ENCODE measurements around the gene HS6ST2. TPM values are rescaled to one million over a fixed set of nuclear protein-coding genes. Genes with fewer than 3 reads are reported as not detected.
A peak's percentile ranks its signal among the peaks of the same experiment; 100 is the strongest.

HS6ST2 gene
- polyA plus RNA-seq, 1 donor (not counting 4 experiments of a cell fraction or from before 2014, with no cell fraction given): 0.43 TPM

DNA sequence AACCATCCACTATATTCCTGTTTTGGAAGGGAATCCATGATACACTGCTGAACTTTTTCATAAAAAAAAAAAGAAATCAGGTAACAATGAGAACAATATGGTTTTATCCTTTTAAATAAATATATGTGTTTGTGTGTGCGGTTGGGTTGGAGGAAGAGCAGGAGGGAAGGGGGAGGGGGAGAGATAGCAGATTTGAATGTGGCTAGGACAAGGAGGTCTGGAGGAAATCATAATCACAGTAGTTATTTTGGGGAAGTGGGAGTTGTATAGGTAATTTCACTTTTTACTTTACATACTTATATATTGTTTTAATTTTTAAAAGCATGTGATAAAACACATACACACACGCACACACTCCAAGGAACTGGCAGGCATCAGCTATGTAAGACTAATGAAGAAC, 335.1 kb downstream of the HS6ST2 start:
- Histone ChIP-seq H3K36me3 (ENCODE audit: control insufficient read depth in 2 of 2, extremely low read depth in 1 of 2, insufficient read depth in 2 of 2, low read length in 2 of 2) (no peaks in the 10 kb centered on the region), H3K79me2 (ENCODE audit: control insufficient read depth, insufficient read depth, low read length) (no peaks in the 10 kb centered on the region), H3K4me1 (ENCODE audit: control insufficient read depth, extremely low read depth, insufficient read depth, low read length) (peaks cover 6% of the 10 kb centered on the region), H3K27ac (ENCODE audit: control insufficient read depth, insufficient read depth, low read length) (no peak overlapping the region), H4K20me1 (ENCODE audit: control insufficient read depth, extremely low read depth, insufficient read depth, low read length) (no peaks in the 10 kb centered on the region), H3K27me3 (ENCODE audit: control insufficient read depth, extremely low read depth, insufficient read depth, low read length) (no peaks in the 10 kb centered on the region), H3K4me2 (ENCODE audit: control insufficient read depth, extremely low read depth, insufficient read depth, low read depth, low read length) (no peak overlapping the region), H3K9ac (ENCODE audit: control insufficient read depth, extremely low read depth, insufficient read depth, low read length) (no peak overlapping the region), H3K9me1 (ENCODE audit: control insufficient read depth, extremely low read depth, insufficient read depth, low read length) (no peaks in the 10 kb centered on the region), H3K9me3 (ENCODE audit: control insufficient read depth, low read depth, low read length) (no peaks in the 10 kb centered on the region), H2AFZ (ENCODE audit: control insufficient read depth, low read length) (no peak overlapping the region), H3K4me3 (ENCODE audit: control insufficient read depth in 2 of 3, extremely low read depth in 1 of 3, insufficient read depth in 2 of 3, low read depth in 1 of 3, low read length in 3 of 3) (no peak overlapping the region)
- dilution Hi-C loops (cut with MboI; ENCODE audit: extremely low pct_ligation_motif_present, low sequenced_read_pairs): no loop called here
- TF ChIP-seq EZH2 (IDR thresholded peaks at IDR 0.05; ENCODE audit: low read length): no peak
- TF ChIP-seq, protein P1, sequence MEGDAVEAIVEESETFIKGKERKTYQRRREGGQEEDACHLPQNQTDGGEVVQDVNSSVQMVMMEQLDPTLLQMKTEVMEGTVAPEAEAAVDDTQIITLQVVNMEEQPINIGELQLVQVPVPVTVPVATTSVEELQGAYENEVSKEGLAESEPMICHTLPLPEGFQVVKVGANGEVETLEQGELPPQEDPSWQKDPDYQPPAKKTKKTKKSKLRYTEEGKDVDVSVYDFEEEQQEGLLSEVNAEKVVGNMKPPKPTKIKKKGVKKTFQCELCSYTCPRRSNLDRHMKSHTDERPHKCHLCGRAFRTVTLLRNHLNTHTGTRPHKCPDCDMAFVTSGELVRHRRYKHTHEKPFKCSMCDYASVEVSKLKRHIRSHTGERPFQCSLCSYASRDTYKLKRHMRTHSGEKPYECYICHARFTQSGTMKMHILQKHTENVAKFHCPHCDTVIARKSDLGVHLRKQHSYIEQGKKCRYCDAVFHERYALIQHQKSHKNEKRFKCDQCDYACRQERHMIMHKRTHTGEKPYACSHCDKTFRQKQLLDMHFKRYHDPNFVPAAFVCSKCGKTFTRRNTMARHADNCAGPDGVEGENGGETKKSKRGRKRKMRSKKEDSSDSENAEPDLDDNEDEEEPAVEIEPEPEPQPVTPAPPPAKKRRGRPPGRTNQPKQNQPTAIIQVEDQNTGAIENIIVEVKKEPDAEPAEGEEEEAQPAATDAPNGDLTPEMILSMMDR (optimal IDR thresholded peaks at IDR 0.05 in 1 of 3, IDR thresholded peaks at IDR 0.05 in 1 of 3, conservative IDR thresholded peaks at IDR 0.05 in 1 of 3; ENCODE audit: extremely low read depth in 1 of 3, insufficient read depth in 2 of 3, low read length in 3 of 3): no peak
- no peak for DNase-seq (ENCODE audit: low read depth, low spot score)
- no peak for FAIRE-seq

DNA sequence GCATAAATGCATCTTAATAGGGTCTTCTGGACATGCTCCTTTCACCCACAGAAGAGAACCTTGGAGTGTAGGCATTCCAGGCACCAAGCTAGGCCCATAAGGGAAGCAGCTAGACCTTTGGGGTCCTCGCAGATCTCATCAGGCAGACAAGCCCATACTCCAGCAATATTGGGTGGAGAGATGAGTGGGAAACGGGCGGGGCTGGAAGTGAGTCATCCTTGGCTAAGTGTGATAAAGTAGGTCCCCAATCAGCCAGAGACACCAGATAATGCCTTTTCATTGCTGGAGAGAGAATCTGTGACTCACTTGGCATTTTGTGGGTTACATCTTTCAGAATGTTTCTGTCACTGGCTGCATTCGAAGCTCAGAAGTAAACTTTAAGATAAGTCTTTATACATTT, 336.3 kb downstream of the HS6ST2 start:
- H3K4me2 ChIP-seq (ENCODE audit: control insufficient read depth, extremely low read depth, insufficient read depth, low read depth, low read length): no peak overlapping the region
- no peak overlapping the region for H3K9ac ChIP-seq (ENCODE audit: control insufficient read depth, extremely low read depth, insufficient read depth, low read length)

More for the DNA sequence above, 336.3 kb downstream of the HS6ST2 start:
- Histone ChIP-seq H3K27ac (ENCODE audit: control insufficient read depth, insufficient read depth, low read length) (no peak overlapping the region), H3K9me3 (ENCODE audit: control insufficient read depth, low read depth, low read length) (no peaks in the 10 kb centered on the region), H4K20me1 (ENCODE audit: control insufficient read depth, extremely low read depth, insufficient read depth, low read length) (no peaks in the 10 kb centered on the region), H3K4me1 (ENCODE audit: control insufficient read depth, extremely low read depth, insufficient read depth, low read length) (peaks cover 6% of the 10 kb centered on the region), H3K36me3 (ENCODE audit: control insufficient read depth in 2 of 2, extremely low read depth in 1 of 2, insufficient read depth in 2 of 2, low read length in 2 of 2) (no peaks in the 10 kb centered on the region), H2AFZ (ENCODE audit: control insufficient read depth, low read length) (no peak overlapping the region), H3K79me2 (ENCODE audit: control insufficient read depth, insufficient read depth, low read length) (no peaks in the 10 kb centered on the region), H3K27me3 (ENCODE audit: control insufficient read depth, extremely low read depth, insufficient read depth, low read length) (no peaks in the 10 kb centered on the region), H3K4me3 (ENCODE audit: control insufficient read depth in 2 of 3, extremely low read depth in 1 of 3, insufficient read depth in 2 of 3, low read depth in 1 of 3, low read length in 3 of 3) (no peak overlapping the region), H3K9me1 (ENCODE audit: control insufficient read depth, extremely low read depth, insufficient read depth, low read length) (no peaks in the 10 kb centered on the region)
- peak; percentile 13 for FAIRE-seq
- no peak for DNase-seq (ENCODE audit: low read depth, low spot score)
- TF ChIP-seq EZH2 (IDR thresholded peaks at IDR 0.05; ENCODE audit: low read length): no peak
- TF ChIP-seq, protein P1 (optimal IDR thresholded peaks at IDR 0.05 in 1 of 3, IDR thresholded peaks at IDR 0.05 in 1 of 3, conservative IDR thresholded peaks at IDR 0.05 in 1 of 3; ENCODE audit: extremely low read depth in 1 of 3, insufficient read depth in 2 of 3, low read length in 3 of 3): no peak
- dilution Hi-C loops (cut with MboI; ENCODE audit: extremely low pct_ligation_motif_present, low sequenced_read_pairs): no loop called here
